ENCODE results near the gene NECAB2. TPM values are rescaled to one million over a fixed set of nuclear protein-coding genes. Genes with fewer than 3 reads are reported as not detected.

The NECAB2 gene
- total RNA-seq, 4 donors from 2014 or later: not detected

DNA sequence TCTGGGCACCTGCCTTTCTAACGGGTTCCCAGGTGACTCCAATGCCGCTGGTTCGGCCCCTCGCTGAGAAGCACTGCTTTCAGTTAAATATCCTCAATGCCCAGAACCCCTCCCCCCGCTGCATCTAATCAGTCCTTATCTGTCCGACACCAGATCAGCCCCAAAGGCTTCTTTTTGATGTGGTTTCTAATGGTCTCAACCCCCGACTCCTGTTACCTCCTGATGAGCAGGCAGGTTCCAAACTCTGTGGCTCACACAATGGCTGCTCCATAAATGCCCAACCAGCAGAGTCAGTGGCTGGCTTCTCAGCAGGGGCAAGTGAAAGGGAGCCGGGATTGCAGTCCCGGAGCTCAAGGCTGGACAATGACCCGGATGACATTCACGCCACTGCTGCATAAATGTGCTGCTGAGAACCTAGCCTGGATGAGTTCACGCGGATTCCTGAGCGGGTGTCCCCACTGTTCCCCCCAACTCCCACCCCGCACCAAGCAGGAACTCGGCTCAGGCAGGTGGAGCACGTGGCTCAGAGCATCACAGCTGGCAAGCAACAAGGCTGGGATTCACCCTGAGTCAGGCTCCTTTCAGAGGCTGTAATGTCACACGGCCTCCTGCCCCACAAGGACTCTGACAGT lies 75.6 kb downstream of the NECAB2 start:
- intact Hi-C loops (cut with DNase I; ENCODE audit: low total_unique reads) (no loop called here), in situ Hi-C loops (cut with MboI; ENCODE audit: low sequenced_read_pairs in 4 of 4) (loop anchor here in 1 of 4 donors (10.0 kb wide), 1 partner anchor 119 kb away; no protein-coding TSS in a partner anchor)
- no peak for ATAC-seq

GRCh38 chr16:84044118-84044488 lies 76.1 kb downstream of the NECAB2 start:
- H3K4me3 ChIP-seq: no peak overlapping the region
- TF ChIP-seq POLR2A (IDR thresholded peaks at IDR 0.05) (no peak), CTCF (IDR thresholded peaks at IDR 0.05 in 4 of 5, conservative IDR thresholded peaks at IDR 0.05 in 1 of 5) (peak in 1 of 5 experiments; percentile 16)
- ATAC-seq (no peak), DNase-seq (no peak)
- H3K36me3 ChIP-seq: peaks cover 0 to 4% of the 10 kb centered on the region in 2 donors
- peaks cover 0 to 10% of the 10 kb centered on the region in 2 donors for H3K4me1 ChIP-seq
- H3K27me3 ChIP-seq: peaks cover 0 to 4% (median 0%) of the 10 kb centered on the region in 3 donors
- intact Hi-C loops (cut with DNase I; ENCODE audit: low total_unique reads) (no loop called here), in situ Hi-C loops (cut with MboI; ENCODE audit: low sequenced_read_pairs in 4 of 4) (loop anchor here in 1 of 4 donors (10.0 kb wide), 1 partner anchor 119 kb away; no protein-coding TSS in a partner anchor)
- H3K27ac ChIP-seq: no peak overlapping the region
- H3K9me3 ChIP-seq: no peaks in the 10 kb centered on the region

More for the DNA sequence above, 75.6 kb downstream of the NECAB2 start:
- no peak overlapping the region for H3K27ac ChIP-seq
- no peaks in the 10 kb centered on the region for H3K9me3 ChIP-seq
- TF ChIP-seq POLR2A (IDR thresholded peaks at IDR 0.05): no peak
- TF ChIP-seq CTCF (IDR thresholded peaks at IDR 0.05 in 4 of 5, conservative IDR thresholded peaks at IDR 0.05 in 1 of 5): no peak
- no peaks in the 10 kb centered on the region for H3K36me3 ChIP-seq
- H3K4me3 ChIP-seq: no peak overlapping the region
- H3K4me1 ChIP-seq: peaks cover 0 to 10% of the 10 kb centered on the region in 2 donors
- H3K27me3 ChIP-seq: peaks cover 0 to 4% (median 2%) of the 10 kb centered on the region in 3 donors
- DNase-seq: no peak

DNA sequence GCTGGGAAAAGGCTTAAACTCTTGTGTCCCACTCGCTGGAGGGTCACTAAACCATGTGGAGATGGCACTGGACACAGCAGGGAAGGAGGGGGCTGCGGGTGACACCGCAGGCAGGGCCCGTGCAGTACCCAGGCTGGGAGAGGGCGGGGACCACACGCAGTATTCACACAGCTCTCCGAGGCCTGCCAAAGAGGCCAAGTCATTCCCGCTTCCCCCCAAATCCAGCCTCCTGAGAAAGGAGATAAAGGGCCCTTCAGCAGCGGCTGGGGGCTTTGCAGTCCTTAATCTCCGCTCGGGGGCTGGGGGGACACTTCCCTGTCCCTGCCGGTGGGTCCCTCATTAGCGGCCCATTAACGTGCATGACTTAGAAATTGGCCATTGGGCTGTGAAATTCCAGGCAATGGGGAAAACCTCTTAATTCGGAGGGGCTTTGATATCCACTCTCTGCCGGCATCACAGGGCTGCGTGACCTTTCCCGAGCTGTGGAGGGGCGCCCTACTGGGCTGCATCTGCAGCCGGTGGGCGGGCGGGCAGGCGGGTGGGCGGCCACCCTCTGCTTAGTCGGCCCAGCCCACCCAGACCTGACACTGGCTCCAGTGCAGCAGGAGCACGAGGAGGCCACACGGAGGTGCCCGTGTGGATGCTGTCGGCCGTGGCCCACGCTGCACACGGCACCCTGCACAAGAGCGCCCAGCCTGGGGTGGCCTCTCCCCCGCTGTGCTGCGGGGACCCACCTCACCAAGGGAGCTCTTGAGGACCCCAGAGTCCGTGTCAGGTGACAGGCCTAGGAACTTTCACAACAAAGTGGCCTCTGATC lies 77.2 kb downstream of the NECAB2 start:
- Histone ChIP-seq H3K27me3 (no peaks in the 10 kb centered on the region), H3K27ac (no peak overlapping the region), H3K36me3 (peaks cover 0 to 9% of the 10 kb centered on the region in 2 donors), H3K4me1 (peaks cover 0 to 7% of the 10 kb centered on the region in 2 donors), H3K9me3 (no peaks in the 10 kb centered on the region), H3K4me3 (no peak overlapping the region)
- DNase-seq (no peak), ATAC-seq (no peak)
- TF ChIP-seq POLR2A (IDR thresholded peaks at IDR 0.05) (no peak), CTCF (IDR thresholded peaks at IDR 0.05 in 4 of 5, conservative IDR thresholded peaks at IDR 0.05 in 1 of 5) (no peak)
- in situ Hi-C loops (cut with MboI; ENCODE audit: low sequenced_read_pairs in 4 of 4) (loop anchor here in 1 of 4 donors (10.0 kb wide), 1 partner anchor 120 kb away; no protein-coding TSS in a partner anchor), intact Hi-C loops (cut with DNase I; ENCODE audit: low total_unique reads) (no loop called here)

GRCh38 chr16:84045818-84046470 lies 77.9 kb downstream of the NECAB2 start:
- intact Hi-C loops (cut with DNase I; ENCODE audit: low total_unique reads): no loop called here
- in situ Hi-C loops (cut with MboI; ENCODE audit: low sequenced_read_pairs in 4 of 4): loop anchor here in 1 of 4 donors (10.0 kb wide), 1 partner anchor 121 kb away; no protein-coding TSS in a partner anchor
- no peak for DNase-seq

More at GRCh38 chr16:84045818-84046470, 77.9 kb downstream of the NECAB2 start:
- ATAC-seq: no peak
- TF ChIP-seq CTCF (IDR thresholded peaks at IDR 0.05 in 4 of 5, conservative IDR thresholded peaks at IDR 0.05 in 1 of 5) (no peak), POLR2A (IDR thresholded peaks at IDR 0.05) (no peak)
- Histone ChIP-seq H3K4me1 (peaks cover 0 to 2% of the 10 kb centered on the region in 2 donors), H3K27ac (no peak overlapping the region), H3K9me3 (no peaks in the 10 kb centered on the region), H3K4me3 (no peak overlapping the region), H3K36me3 (peaks cover 0 to 9% of the 10 kb centered on the region in 2 donors), H3K27me3 (no peaks in the 10 kb centered on the region)
